HEK293 (cell line): ENCODE results near the gene ITSN1.

ENCODE experiments used
- CTCF ChIP-seq: fragments of 450-650 bp; formaldehyde crosslinking; IDR thresholded peaks from 2 replicates; pipeline ENCODE4 v1.5.1; 2016; ENCODE audit warnings: missing biosample characterization, missing genetic modification characterization
- ZNF248 ChIP-seq: fragments of 450-650 bp; formaldehyde crosslinking; IDR thresholded peaks from 2 replicates; pipeline ENCODE4 v1.5.1; 2017; ENCODE audit warnings: missing biosample characterization, missing genetic modification characterization
- ZNF645 ChIP-seq: fragments of 450-650 bp; formaldehyde crosslinking; IDR thresholded peaks from 2 replicates; pipeline ENCODE4; 2016; ENCODE audit warnings: missing biosample characterization, missing genetic modification characterization

DNA sequence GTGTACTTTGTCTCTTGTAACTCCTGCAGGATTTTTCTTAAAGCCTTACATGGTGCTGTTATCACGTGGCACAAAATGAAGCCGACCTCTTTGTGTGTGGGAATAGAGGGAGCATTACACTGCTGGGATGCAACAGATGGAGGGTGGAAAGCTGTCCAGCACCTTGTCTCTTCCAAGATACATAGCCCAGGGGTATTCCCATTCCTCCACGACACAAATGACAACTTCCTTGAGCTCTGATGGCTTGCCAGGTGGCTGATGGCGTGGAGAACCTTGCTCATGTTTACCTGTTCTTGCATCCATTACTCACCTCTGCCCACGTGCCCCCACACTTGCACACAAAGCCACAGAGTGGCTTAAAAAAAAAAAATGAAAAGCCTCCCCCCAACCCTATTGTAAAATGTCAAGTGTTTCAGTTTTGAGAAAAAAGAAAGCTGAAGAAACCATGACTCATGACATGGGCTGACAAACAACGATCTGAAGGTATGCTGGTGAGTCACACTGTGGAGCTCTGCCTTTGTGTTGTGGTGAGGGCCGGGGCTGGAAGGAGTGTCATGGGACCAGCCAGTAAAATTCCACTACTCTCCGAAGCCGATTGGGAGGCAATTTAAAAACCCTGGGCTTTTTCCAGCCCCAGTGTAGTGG is 305.3 kb downstream of the ITSN1 start:
- no peak for TF ChIP-seq CTCF (tag by site-specific recombination)
- TF ChIP-seq ZNF645 = no peak
- no peak for TF ChIP-seq ZNF248 (tag by site-specific recombination)
